OCI-LY7 (cell line): ENCODE data around the gene SRGAP1. TPM values are rescaled to one million over a fixed set of nuclear protein-coding genes. Genes with fewer than 3 reads are reported as not detected.
"Not testable (repeated sequence)": the region's sequence is repeated elsewhere in the genome, so short reads cannot be mapped to it uniquely, and the experiment has no call there.

Experiments used
- BruUV-seq: library from RNA; stranded (reverse); fragments of 400-500 nt; replicated peaks from 2 replicates; lab custom pipeline; 2021; lab: Mats Ljungman, UMichigan
- CTCF ChIA-PET: fragments of 300-600 bp; sonication (Branson Sonifier 250); formaldehyde crosslinking; loops from one replicate; lab custom pipeline; 2022; ENCODE audit warnings: antibody characterized with exemption; ENCODE audit not compliant: unreplicated experiment; lab: Charles Lee
- POLR2A ChIA-PET: fragments of 300-600 bp; sonication (Branson Sonifier 250); formaldehyde crosslinking; loops from one replicate; lab custom pipeline; 2022; ENCODE audit warnings: antibody characterized with exemption; lab: Charles Lee
- DNase-seq: peaks from one replicate; pipeline ENCODE4 v3.0.0-alpha.2; 2015; ENCODE audit warnings: low spot score
- H2AFZ ChIP-seq: fragments of 200-600 bp; sonication (generic), shearing (Covaris generic); 2 replicates; pipeline ENCODE4 v1.6.1; 2014; ENCODE audit warnings: mild to moderate bottlenecking, antibody characterized with exemption, low read length, moderate library complexity
- H3K27ac ChIP-seq: fragments of 200-600 bp; sonication (generic); 2 replicates; pipeline ENCODE4 v1.5.1; 2014; ENCODE audit warnings: mixed run types, low read depth, mild to moderate bottlenecking, moderate library complexity, low read length, inconsistent platforms; ENCODE audit not compliant: poor library complexity, severe bottlenecking
- H3K36me3 ChIP-seq: fragments of 200-600 bp; sonication (generic); 2 replicates; pipeline ENCODE4 v1.6.1; 2014; ENCODE audit warnings: mild to moderate bottlenecking, antibody characterized with exemption, low read length, moderate library complexity, mixed read lengths; ENCODE audit not compliant: insufficient read depth
- H3K4me1 ChIP-seq: fragments of 200-600 bp; sonication (generic); 2 replicates; pipeline ENCODE4 v1.5.1; 2014; ENCODE audit warnings: mild to moderate bottlenecking, low read length; ENCODE audit not compliant: insufficient read depth, poor library complexity, severe bottlenecking
- H3K4me2 ChIP-seq: fragments of 200-600 bp; sonication (generic); 2 replicates; pipeline ENCODE4 v1.6.1; 2014; ENCODE audit warnings: mild to moderate bottlenecking, low read length
- H3K4me3 ChIP-seq: fragments of 200-600 bp; sonication (generic); 2 replicates; pipeline ENCODE4 v1.5.1; 2014; ENCODE audit warnings: mild to moderate bottlenecking, low read depth, low read length; ENCODE audit not compliant: poor library complexity, severe bottlenecking
- H3K79me2 ChIP-seq: fragments of 200-600 bp; sonication (generic); 2 replicates; pipeline ENCODE4 v1.6.1; 2016; ENCODE audit warnings: low read depth, mild to moderate bottlenecking, low read length, moderate library complexity, mixed read lengths; ENCODE audit not compliant: insufficient read depth
- H3K9me2 ChIP-seq: fragments of 200-600 bp; sonication (generic); 2 replicates; pipeline ENCODE4 v1.6.1; 2016; ENCODE audit warnings: mild to moderate bottlenecking, low read length, mixed read lengths; ENCODE audit not compliant: insufficient read depth
- H3K9me3 ChIP-seq: fragments of 200-600 bp; sonication (generic); 2 replicates; pipeline ENCODE4 v1.6.1; 2014; ENCODE audit warnings: mild to moderate bottlenecking, mixed run types, low read length, mixed read lengths
- H4K20me1 ChIP-seq: fragments of 200-600 bp; sonication (generic); 2 replicates; pipeline ENCODE4 v1.6.1; 2014; ENCODE audit warnings: mild to moderate bottlenecking, antibody characterized with exemption, low read length, moderate library complexity, mixed read lengths; ENCODE audit not compliant: insufficient read depth
- CTCF ChIP-seq: fragments of 200-600 bp; sonication (generic); conservative IDR thresholded peaks from 2 replicates; pipeline ENCODE4 v1.5.1; 2014; ENCODE audit warnings: mild to moderate bottlenecking, antibody characterized with exemption, low read length, moderate library complexity, mixed read lengths
- EZH2phosphoT487 ChIP-seq: fragments of 200-600 bp; sonication (generic); IDR thresholded peaks from 2 replicates; pipeline ENCODE4 v1.6.1; 2018; ENCODE audit warnings: low read depth, borderline replicate concordance, mild to moderate bottlenecking, mixed run types, antibody characterized with exemption, low read length, moderate library complexity, mixed read lengths
- intact Hi-C: fragments of 100-400 bp; cut with micrococcal nuclease; formaldehyde crosslinking; loops from one replicate; pipeline ENCODE4 v1.10.0; 2022; ENCODE audit not compliant: unreplicated experiment
- total RNA-seq, 2 experiments: library from RNA; depleted of rRNA in 1 of 2; stranded (reverse); fragments of >200 nt in 1 of 2; shearing (Covaris generic) in 1 of 2; gene quantifications; 2 replicates each; pipeline ENCODE4 v1.2.3, GENCODE V29; 2014 to 2022

The SRGAP1 gene
- total RNA-seq, 2 experiments from 2014 or later: 0.06 TPM; not detected in 1

GRCh38 chr12:64194333-64195149 lies 350.0 kb downstream of the SRGAP1 start:
- no TSS peak for BruUV-seq
- POLR2A ChIA-PET: interaction anchor here (1.2 kb wide), 1 partner anchor 13 kb away, joined by 3 read pairs; no protein-coding TSS in a partner anchor
- TF ChIP-seq CTCF (no peak), EZH2phosphoT487 (no peak)
- Histone ChIP-seq H3K27ac (no peak overlapping the region), H3K4me2 (no peak overlapping the region), H3K4me1 (no peaks in the 10 kb centered on the region), H3K9me3 (no peaks in the 10 kb centered on the region), H3K9me2 (no peaks in the 10 kb centered on the region), H3K79me2 (no peaks in the 10 kb centered on the region), H3K36me3 (peaks cover 23% of the 10 kb centered on the region), H3K4me3 (no peak overlapping the region), H2AFZ (no peak overlapping the region), H4K20me1 (no peaks in the 10 kb centered on the region)
- CTCF ChIA-PET: no interaction called here
- no peak for DNase-seq
- intact Hi-C loops: no loop called here

DNA sequence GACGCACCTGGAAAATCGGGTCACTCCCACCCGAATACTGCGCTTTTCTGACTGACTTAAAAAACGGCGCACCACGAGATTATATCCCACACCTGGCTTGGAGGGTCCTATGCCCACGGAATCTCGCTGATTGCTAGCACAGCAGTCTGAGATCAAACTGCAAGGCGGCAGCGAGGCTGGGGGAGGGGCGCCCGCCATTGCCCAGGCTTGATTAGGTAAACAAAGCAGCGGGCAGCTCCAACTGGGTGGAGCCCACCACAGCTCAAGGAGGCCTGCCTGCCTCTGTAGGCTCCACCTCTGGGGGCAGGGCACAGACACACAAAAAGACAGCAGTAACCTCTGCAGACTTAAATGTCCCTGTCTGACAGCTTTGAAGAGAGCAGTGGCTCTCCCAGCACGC lies 351.3 kb downstream of the SRGAP1 start:
- H2AFZ ChIP-seq, H4K20me1 ChIP-seq, BruUV-seq, H3K27ac ChIP-seq, CTCF ChIA-PET, H3K9me2 ChIP-seq, H3K4me3 ChIP-seq, intact Hi-C loops, POLR2A ChIA-PET, H3K4me2 ChIP-seq, H3K79me2 ChIP-seq, H3K4me1 ChIP-seq, DNase-seq, H3K9me3 ChIP-seq: not testable (repeated sequence)
- H3K36me3 ChIP-seq: peaks cover 23% of the 10 kb centered on the region

- CTCF ChIA-PET: no interaction called here
- no TSS peak for BruUV-seq
- Histone ChIP-seq H2AFZ (no peak overlapping the region), H3K4me1 (no peaks in the 10 kb centered on the region), H3K9me2 (no peaks in the 10 kb centered on the region), H3K9me3 (no peaks in the 10 kb centered on the region), H3K4me3 (no peak overlapping the region), H3K27ac (no peak overlapping the region), H3K36me3 (peaks cover 45% of the 10 kb centered on the region), H3K4me2 (no peak overlapping the region), H4K20me1 (no peaks in the 10 kb centered on the region), H3K79me2 (no peaks in the 10 kb centered on the region)
- DNase-seq: no peak
- intact Hi-C loops: no loop called here
- POLR2A ChIA-PET: no interaction called here
- TF ChIP-seq CTCF (no peak), EZH2phosphoT487 (no peak)
Measured at GRCh38 chr12:64203036-64203435, 358.5 kb downstream of the SRGAP1 start.
